ENCODE results near the gene ADGRV1. TPM values are rescaled to one million over a fixed set of nuclear protein-coding genes. Genes with fewer than 3 reads are reported as not detected.
A peak's percentile ranks its signal among the peaks of the same experiment; 100 is the strongest.

The ADGRV1 gene
- total and polyA plus RNA-seq, 9 of the 15 experiments (the other 6 are each of a cell fraction or from before 2014, with no cell fraction given), result 21.7 to 156 (median 58.2) TPM

DNA sequence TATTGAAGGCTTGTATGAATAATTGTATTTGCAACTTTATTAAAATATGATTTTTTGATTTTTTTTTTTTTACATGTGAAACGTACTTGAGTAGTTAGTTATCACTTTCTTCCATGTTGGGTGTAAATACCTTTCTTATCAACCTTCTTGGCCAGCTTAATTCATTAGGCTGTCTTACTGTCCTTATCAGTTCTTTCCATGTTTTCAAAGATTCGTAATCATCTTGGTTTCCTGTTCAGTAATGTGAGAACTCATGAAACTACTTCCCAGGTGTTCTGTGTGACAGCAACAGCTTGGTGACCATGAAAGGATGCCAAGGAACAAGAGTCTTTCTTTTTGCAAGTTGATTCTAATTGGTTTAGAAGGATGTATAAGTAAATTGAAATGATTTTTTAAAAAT is 100.0 kb downstream of the ADGRV1 start (continued):
- peak in 1 of 2 experiments; percentile 71; a peak in 3 of 4 replicates for TF ChIP-seq HDAC1 (IDR thresholded peaks at IDR 0.05)
- TF ChIP-seq ILF3 (IDR thresholded peaks at IDR 0.05; ENCODE audit: borderline replicate concordance), result no peak
- TF ChIP-seq XRCC4 (IDR thresholded peaks at IDR 0.05; ENCODE audit: extremely low read depth, insufficient read depth, insufficient read length), result no peak
- no peak for TF ChIP-seq HDGF (IDR thresholded peaks at IDR 0.05)
- TF ChIP-seq POLR2A (conservative IDR thresholded peaks at IDR 0.05), result peak; percentile 37; the same call in 1 of the 2 replicates
- TF ChIP-seq USF2 (CRISPR knock-in tag; IDR thresholded peaks at IDR 0.05), result no peak
- TF ChIP-seq VEZF1 (CRISPR knock-in tag; IDR thresholded peaks at IDR 0.05), result no peak
- peak; percentile 91 to 95 for TF ChIP-seq TRIM24 (IDR thresholded peaks at IDR 0.05)
- no peak for TF ChIP-seq HMGXB4 (CRISPR knock-in tag; IDR thresholded peaks at IDR 0.05)
- TF ChIP-seq, protein P1, sequence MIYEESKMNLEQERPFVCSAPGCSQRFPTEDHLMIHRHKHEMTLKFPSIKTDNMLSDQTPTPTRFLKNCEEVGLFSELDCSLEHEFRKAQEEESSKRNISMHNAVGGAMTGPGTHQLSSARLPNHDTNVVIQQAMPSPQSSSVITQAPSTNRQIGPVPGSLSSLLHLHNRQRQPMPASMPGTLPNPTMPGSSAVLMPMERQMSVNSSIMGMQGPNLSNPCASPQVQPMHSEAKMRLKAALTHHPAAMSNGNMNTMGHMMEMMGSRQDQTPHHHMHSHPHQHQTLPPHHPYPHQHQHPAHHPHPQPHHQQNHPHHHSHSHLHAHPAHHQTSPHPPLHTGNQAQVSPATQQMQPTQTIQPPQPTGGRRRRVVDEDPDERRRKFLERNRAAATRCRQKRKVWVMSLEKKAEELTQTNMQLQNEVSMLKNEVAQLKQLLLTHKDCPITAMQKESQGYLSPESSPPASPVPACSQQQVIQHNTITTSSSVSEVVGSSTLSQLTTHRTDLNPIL (CRISPR knock-in tag; IDR thresholded peaks at IDR 0.05), result no peak
- no peak for TF ChIP-seq ZNF12 (CRISPR knock-in tag; IDR thresholded peaks at IDR 0.05)
- TF ChIP-seq NR2C2 (CRISPR knock-in tag; IDR thresholded peaks at IDR 0.05), result no peak
- no peak for TF ChIP-seq NR2C2 (tag; IDR thresholded peaks at IDR 0.05)
- TF ChIP-seq SAP30 (IDR thresholded peaks at IDR 0.05; ENCODE audit: borderline replicate concordance, insufficient read depth, low read depth, low read length, poor library complexity, severe bottlenecking), result no peak
- peak; percentile 64; the same call in 1 of the 2 replicates for TF ChIP-seq MYNN (IDR thresholded peaks at IDR 0.05)
- no peak for TF ChIP-seq MYNN (CRISPR knock-in tag; IDR thresholded peaks at IDR 0.05)
- TF ChIP-seq SRSF7 (optimal IDR thresholded peaks at IDR 0.05; ENCODE audit: low read depth, low read length), result no peak
- peak; percentile 97 for TF ChIP-seq SMARCE1 (IDR thresholded peaks at IDR 0.05)
- TF ChIP-seq, protein P2, sequence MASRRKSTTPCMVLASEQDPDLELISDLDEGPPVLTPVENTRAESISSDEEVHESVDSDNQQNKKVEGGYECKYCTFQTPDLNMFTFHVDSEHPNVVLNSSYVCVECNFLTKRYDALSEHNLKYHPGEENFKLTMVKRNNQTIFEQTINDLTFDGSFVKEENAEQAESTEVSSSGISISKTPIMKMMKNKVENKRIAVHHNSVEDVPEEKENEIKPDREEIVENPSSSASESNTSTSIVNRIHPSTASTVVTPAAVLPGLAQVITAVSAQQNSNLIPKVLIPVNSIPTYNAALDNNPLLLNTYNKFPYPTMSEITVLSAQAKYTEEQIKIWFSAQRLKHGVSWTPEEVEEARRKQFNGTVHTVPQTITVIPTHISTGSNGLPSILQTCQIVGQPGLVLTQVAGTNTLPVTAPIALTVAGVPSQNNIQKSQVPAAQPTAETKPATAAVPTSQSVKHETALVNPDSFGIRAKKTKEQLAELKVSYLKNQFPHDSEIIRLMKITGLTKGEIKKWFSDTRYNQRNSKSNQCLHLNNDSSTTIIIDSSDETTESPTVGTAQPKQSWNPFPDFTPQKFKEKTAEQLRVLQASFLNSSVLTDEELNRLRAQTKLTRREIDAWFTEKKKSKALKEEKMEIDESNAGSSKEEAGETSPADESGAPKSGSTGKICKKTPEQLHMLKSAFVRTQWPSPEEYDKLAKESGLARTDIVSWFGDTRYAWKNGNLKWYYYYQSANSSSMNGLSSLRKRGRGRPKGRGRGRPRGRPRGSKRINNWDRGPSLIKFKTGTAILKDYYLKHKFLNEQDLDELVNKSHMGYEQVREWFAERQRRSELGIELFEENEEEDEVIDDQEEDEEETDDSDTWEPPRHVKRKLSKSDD (conservative IDR thresholded peaks at IDR 0.05; ENCODE audit: low read length), result no peak
- no peak for TF ChIP-seq MCM7 (IDR thresholded peaks at IDR 0.05)
- TF ChIP-seq, protein P3, sequence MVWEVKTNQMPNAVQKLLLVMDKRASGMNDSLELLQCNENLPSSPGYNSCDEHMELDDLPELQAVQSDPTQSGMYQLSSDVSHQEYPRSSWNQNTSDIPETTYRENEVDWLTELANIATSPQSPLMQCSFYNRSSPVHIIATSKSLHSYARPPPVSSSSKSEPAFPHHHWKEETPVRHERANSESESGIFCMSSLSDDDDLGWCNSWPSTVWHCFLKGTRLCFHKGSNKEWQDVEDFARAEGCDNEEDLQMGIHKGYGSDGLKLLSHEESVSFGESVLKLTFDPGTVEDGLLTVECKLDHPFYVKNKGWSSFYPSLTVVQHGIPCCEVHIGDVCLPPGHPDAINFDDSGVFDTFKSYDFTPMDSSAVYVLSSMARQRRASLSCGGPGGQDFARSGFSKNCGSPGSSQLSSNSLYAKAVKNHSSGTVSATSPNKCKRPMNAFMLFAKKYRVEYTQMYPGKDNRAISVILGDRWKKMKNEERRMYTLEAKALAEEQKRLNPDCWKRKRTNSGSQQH (CRISPR knock-in tag; IDR thresholded peaks at IDR 0.05), result no peak

Data from K562 (cell line).